OCI-LY1 (cell line): ENCODE results near the gene PROC.

Experiments
- H2AFZ ChIP-seq: fragments of 200-600 bp; sonication (generic), shearing (Covaris generic); 2 replicates; pipeline ENCODE4 v1.6.0; 2014; ENCODE audit warnings: antibody characterized with exemption, mild to moderate bottlenecking, low read length
- H3F3A ChIP-seq: fragments of 200-600 bp; sonication (generic), shearing (Covaris generic); 2 replicates; pipeline ENCODE4 v1.6.0; 2014; ENCODE audit warnings: mild to moderate bottlenecking, antibody characterized with exemption, low read length, moderate library complexity; ENCODE audit not compliant: insufficient read depth
- H3K27ac ChIP-seq: fragments of 200-600 bp; sonication (generic); 2 replicates; pipeline ENCODE4 v1.5.1; 2014; ENCODE audit warnings: low read length, mixed run types, mild to moderate bottlenecking, low read depth; ENCODE audit not compliant: poor library complexity, severe bottlenecking
- H3K27me3 ChIP-seq: fragments of 200-600 bp; sonication (generic); 2 replicates; pipeline ENCODE4 v1.6.0; 2014; ENCODE audit warnings: antibody characterized with exemption, mild to moderate bottlenecking, low read length, moderate library complexity; ENCODE audit not compliant: insufficient read depth
- H3K36me3 ChIP-seq: fragments of 200-600 bp; sonication (generic); 2 replicates; pipeline ENCODE4 v1.6.1; 2014; ENCODE audit warnings: mild to moderate bottlenecking, antibody characterized with exemption, low read length, moderate library complexity, mixed read lengths; ENCODE audit not compliant: insufficient read depth
- H3K4me1 ChIP-seq: fragments of 200-600 bp; sonication (generic); 2 replicates; pipeline ENCODE4 v1.5.1; 2014; ENCODE audit warnings: mild to moderate bottlenecking, low read length, moderate library complexity; ENCODE audit not compliant: insufficient read depth, severe bottlenecking
- H3K4me2 ChIP-seq: fragments of 200-600 bp; sonication (generic), shearing (Covaris generic); 2 replicates; pipeline ENCODE4 v1.6.1; 2014; ENCODE audit warnings: low read length
- H3K4me3 ChIP-seq: fragments of 200-600 bp; sonication (generic); 2 replicates; pipeline ENCODE4 v1.5.1; 2014; ENCODE audit warnings: low read length, low read depth, mild to moderate bottlenecking, mixed read lengths; ENCODE audit not compliant: poor library complexity, severe bottlenecking
- H3K79me2 ChIP-seq: fragments of 200-600 bp; shearing (Covaris generic); 2 replicates; pipeline ENCODE4 v1.6.1; 2016; ENCODE audit warnings: mixed run types, low read length, mixed read lengths; ENCODE audit not compliant: insufficient read depth
- H3K9ac ChIP-seq: fragments of 200-600 bp; sonication (generic), shearing (Covaris generic); 2 replicates; pipeline ENCODE4 v1.6.1; 2014; ENCODE audit warnings: mild to moderate bottlenecking, low read length, mixed read lengths
- H3K9me2 ChIP-seq: fragments of 200-600 bp; sonication (generic), shearing (Covaris generic); 2 replicates; pipeline ENCODE4 v1.6.1; 2014; ENCODE audit warnings: low read depth, mild to moderate bottlenecking, low read length, mixed read lengths
- H3K9me3 ChIP-seq: fragments of 200-600 bp; shearing (Covaris generic); 2 replicates; pipeline ENCODE4 v1.6.1; 2014; ENCODE audit warnings: low read length, mixed read lengths
- H4K20me1 ChIP-seq: fragments of 200-600 bp; sonication (generic), shearing (Covaris generic); 2 replicates; pipeline ENCODE4 v1.6.0; 2016; ENCODE audit warnings: mild to moderate bottlenecking, low read length; ENCODE audit not compliant: insufficient read depth
- EZH2 ChIP-seq: fragments of 200-600 bp; sonication (generic), shearing (Covaris generic); IDR thresholded peaks from 2 replicates; pipeline ENCODE4 v1.8.0; 2017; ENCODE audit warnings: borderline replicate concordance, mixed run types, mild to moderate bottlenecking, antibody characterized with exemption, low read length, moderate library complexity, mixed read lengths
- TF ChIP-seq, protein P1 (sequence below): fragments of 200-600 bp; sonication (generic), shearing (Covaris generic); IDR thresholded peaks from 2 replicates; pipeline ENCODE4 v1.5.1; 2017; ENCODE audit warnings: mild to moderate bottlenecking, antibody characterized with exemption, low read length, moderate library complexity, mixed read lengths

PROC gene

GRCh38 chr2:127425540-127426490 is 7.6 kb downstream of the PROC start:
- Histone ChIP-seq H3K9ac (no peak overlapping the region), H3K27me3 (peaks cover 8% of the 10 kb centered on the region; the same call in 1 of the 2 replicates), H3K27ac (no peak overlapping the region), H3K9me3 (no peaks in the 10 kb centered on the region), H3K36me3 (no peaks in the 10 kb centered on the region), H3K4me2 (no peak overlapping the region), H4K20me1 (no peaks in the 10 kb centered on the region), H3K4me3 (no peak overlapping the region), H3K9me2 (no peaks in the 10 kb centered on the region), H3K79me2 (no peaks in the 10 kb centered on the region), H3F3A (no peaks in the 10 kb centered on the region), H2AFZ (no peak overlapping the region), H3K4me1 (no peaks in the 10 kb centered on the region)
- no peak for TF ChIP-seq EZH2
- TF ChIP-seq, protein P1, sequence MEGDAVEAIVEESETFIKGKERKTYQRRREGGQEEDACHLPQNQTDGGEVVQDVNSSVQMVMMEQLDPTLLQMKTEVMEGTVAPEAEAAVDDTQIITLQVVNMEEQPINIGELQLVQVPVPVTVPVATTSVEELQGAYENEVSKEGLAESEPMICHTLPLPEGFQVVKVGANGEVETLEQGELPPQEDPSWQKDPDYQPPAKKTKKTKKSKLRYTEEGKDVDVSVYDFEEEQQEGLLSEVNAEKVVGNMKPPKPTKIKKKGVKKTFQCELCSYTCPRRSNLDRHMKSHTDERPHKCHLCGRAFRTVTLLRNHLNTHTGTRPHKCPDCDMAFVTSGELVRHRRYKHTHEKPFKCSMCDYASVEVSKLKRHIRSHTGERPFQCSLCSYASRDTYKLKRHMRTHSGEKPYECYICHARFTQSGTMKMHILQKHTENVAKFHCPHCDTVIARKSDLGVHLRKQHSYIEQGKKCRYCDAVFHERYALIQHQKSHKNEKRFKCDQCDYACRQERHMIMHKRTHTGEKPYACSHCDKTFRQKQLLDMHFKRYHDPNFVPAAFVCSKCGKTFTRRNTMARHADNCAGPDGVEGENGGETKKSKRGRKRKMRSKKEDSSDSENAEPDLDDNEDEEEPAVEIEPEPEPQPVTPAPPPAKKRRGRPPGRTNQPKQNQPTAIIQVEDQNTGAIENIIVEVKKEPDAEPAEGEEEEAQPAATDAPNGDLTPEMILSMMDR, result no peak

GRCh38 chr2:127426501-127427354 is 8.5 kb downstream of the PROC start:
- Histone ChIP-seq H3K79me2 (no peaks in the 10 kb centered on the region), H3F3A (no peaks in the 10 kb centered on the region), H3K9me2 (no peaks in the 10 kb centered on the region), H3K4me3 (no peak overlapping the region), H3K27ac (no peak overlapping the region), H4K20me1 (no peaks in the 10 kb centered on the region), H3K9ac (no peak overlapping the region), H3K4me1 (no peaks in the 10 kb centered on the region), H3K27me3 (peaks cover 5% of the 10 kb centered on the region; the same call in 1 of the 2 replicates), H3K9me3 (no peaks in the 10 kb centered on the region), H3K36me3 (no peaks in the 10 kb centered on the region), H3K4me2 (no peak overlapping the region), H2AFZ (no peak overlapping the region)
- TF ChIP-seq, protein P1, result no peak
- TF ChIP-seq EZH2, result no peak

GRCh38 chr2:127427376-127428056 is 9.3 kb downstream of the PROC start:
- Histone ChIP-seq H4K20me1 (no peaks in the 10 kb centered on the region), H3K27ac (no peak overlapping the region), H3K36me3 (no peaks in the 10 kb centered on the region), H3K4me3 (no peak overlapping the region), H3K27me3 (no peaks in the 10 kb centered on the region), H3F3A (no peaks in the 10 kb centered on the region), H2AFZ (no peak overlapping the region), H3K4me1 (no peaks in the 10 kb centered on the region), H3K9ac (no peak overlapping the region), H3K4me2 (no peak overlapping the region), H3K9me2 (no peaks in the 10 kb centered on the region), H3K79me2 (no peaks in the 10 kb centered on the region), H3K9me3 (no peaks in the 10 kb centered on the region)
- no peak for TF ChIP-seq EZH2
- TF ChIP-seq, protein P1, result no peak
